Common myeloid progenitor, CD34-positive (primary cell): Measurements from ENCODE around the gene AUTS2.
A peak's percentile ranks its signal among the peaks of the same experiment; 100 is the strongest.
"Not testable (repeated sequence)": the region's sequence is repeated elsewhere in the genome, so short reads cannot be mapped to it uniquely, and the experiment has no call there.

ENCODE experiments used
- CTCF ChIA-PET: fragments of 350-600 bp; sonication (Branson Sonifier 250); formaldehyde crosslinking; loops from one replicate; lab custom pipeline; 2021; ENCODE audit warnings: antibody characterized with exemption; lab: Charles Lee
- POLR2A ChIA-PET: fragments of 350-600 bp; sonication (Branson Sonifier 250); formaldehyde crosslinking; loops from one replicate; lab custom pipeline; 2021; ENCODE audit warnings: antibody characterized with exemption; lab: Charles Lee
- DNase-seq, 3 donors: peaks; one replicate each; pipeline versions ENCODE4 v3.0.0 to v3.0.0-alpha.2; 2013
- H3K27ac ChIP-seq, 2 experiments: 1 replicate in 1 of 2; 2 replicates in 1 of 2; pipeline ENCODE4 v1.7.0; 2013; ENCODE audit warnings: inconsistent platforms in 2 of 2, low read length in 2 of 2, mild to moderate bottlenecking in 2 of 2, low read depth in 1 of 2, moderate library complexity in 1 of 2; ENCODE audit not compliant: severe bottlenecking in 2 of 2, insufficient read depth in 1 of 2, poor library complexity in 1 of 2
- H3K27me3 ChIP-seq, 5 experiments: replicated peaks in 2 of 5; 1 replicate in 3 of 5; 2 replicates in 2 of 5; pipeline versions ENCODE4 v1.6.1 to v1.7.0; 2013; ENCODE audit warnings: low read length in 4 of 5, mild to moderate bottlenecking in 2 of 5, moderate library complexity in 2 of 5, inconsistent platforms in 1 of 5; ENCODE audit not compliant: insufficient read depth in 5 of 5, control insufficient read depth in 4 of 5
- H3K36me3 ChIP-seq, 4 experiments: 1 replicate in 2 of 4; 2 replicates in 2 of 4; pipeline versions ENCODE4 v1.6.1 to v1.7.0; 2013; ENCODE audit warnings: low read length in 3 of 4, control low read depth in 1 of 4, mild to moderate bottlenecking in 1 of 4; ENCODE audit not compliant: control insufficient read depth in 4 of 4, insufficient read depth in 4 of 4
- H3K4me1 ChIP-seq, 4 experiments: 1 replicate in 3 of 4; 2 replicates in 1 of 4; pipeline versions ENCODE4 v1.6.1 to v1.7.1; 2013; ENCODE audit warnings: low read length in 3 of 4, mild to moderate bottlenecking in 3 of 4, control low read depth in 1 of 4, inconsistent platforms in 1 of 4, moderate library complexity in 1 of 4; ENCODE audit not compliant: control insufficient read depth in 4 of 4, insufficient read depth in 4 of 4; ENCODE audit errors: control extremely low read depth in 1 of 4
- H3K4me3 ChIP-seq, 7 experiments: 1 replicate in 4 of 7; 2 replicates in 3 of 7; pipeline versions ENCODE4 v1.5.1 to v1.7.0; 2013; ENCODE audit warnings: mild to moderate bottlenecking in 7 of 7, low read length in 6 of 7, moderate library complexity in 6 of 7, inconsistent platforms in 2 of 7, low read depth in 2 of 7, control low read depth in 1 of 7; ENCODE audit not compliant: insufficient read depth in 4 of 7, control insufficient read depth in 1 of 7; ENCODE audit errors: extremely low read depth in 1 of 7
- H3K9me3 ChIP-seq, 5 experiments: 1 replicate in 4 of 5; 2 replicates in 1 of 5; pipeline versions ENCODE4 v1.6.1 to v1.7.1; 2013; ENCODE audit warnings: low read length in 4 of 5, mild to moderate bottlenecking in 2 of 5, inconsistent platforms in 1 of 5, low read depth in 1 of 5, moderate library complexity in 1 of 5; ENCODE audit not compliant: control insufficient read depth in 4 of 5, insufficient read depth in 2 of 5; ENCODE audit errors: control extremely low read depth in 1 of 5
- WGBS: methylation state at CpG from one replicate; pipeline ENCODE4 v1.1.5; 2013; ENCODE audit not compliant: insufficient coverage; 5-methylcytosine and 5-hydroxymethylcytosine counted together

Gene AUTS2

DNA sequence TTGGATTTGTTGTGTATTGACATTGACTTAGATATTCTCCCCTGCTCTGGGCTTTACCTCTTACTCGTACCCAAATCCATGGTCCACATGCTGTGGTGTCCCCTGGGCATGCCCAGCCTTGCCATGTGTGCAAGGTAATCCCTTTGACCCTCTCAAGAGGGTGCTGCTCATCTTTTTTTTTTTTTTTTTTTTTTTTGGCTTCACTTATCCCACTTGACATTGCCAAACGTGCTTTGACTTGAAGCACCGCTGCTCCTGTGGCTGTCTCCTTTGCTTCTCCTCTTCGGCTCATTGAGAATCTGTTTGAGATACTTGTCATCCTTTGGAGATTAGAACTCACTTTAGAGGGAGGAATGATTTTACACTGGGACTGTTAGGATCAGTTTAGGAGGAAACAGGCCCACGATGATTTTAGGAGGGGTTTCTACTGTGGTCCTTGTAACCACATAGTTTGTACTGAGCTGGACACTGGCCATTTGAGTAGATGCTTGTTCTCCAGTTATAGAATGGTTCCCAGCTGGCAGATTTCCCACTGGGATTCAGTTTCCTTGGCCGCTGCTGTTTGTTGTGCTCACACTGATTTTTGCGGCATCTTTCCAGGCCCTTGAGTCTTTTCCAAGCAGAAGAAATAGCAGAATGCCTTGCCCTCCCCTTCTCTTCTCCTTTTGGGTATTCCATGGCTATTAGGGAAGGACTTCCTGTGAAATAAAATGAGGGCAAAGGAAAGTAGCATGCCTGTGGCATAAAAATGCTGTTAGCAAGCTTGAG, 184.8 kb downstream of the AUTS2 start:
- no peak overlapping the region for H3K27ac ChIP-seq

GRCh38 chr7:69786130-69786529, 187.9 kb downstream of the AUTS2 start:
- H3K4me3 ChIP-seq, H3K27ac ChIP-seq, DNase-seq, H3K36me3 ChIP-seq, H3K9me3 ChIP-seq, POLR2A ChIA-PET, H3K27me3 ChIP-seq: not testable (repeated sequence)
- CTCF ChIA-PET, result interaction anchor here (0.7 kb wide), 1 partner anchor 30 kb away, joined by 3 read pairs; no protein-coding TSS in a partner anchor
- peaks cover 0 to 11% (median 0%) of the 10 kb centered on the region in 4 experiments for H3K4me1 ChIP-seq
- WGBS, result 100% methylated on average over 6 of the region's 6 CpGs

More for the DNA sequence above, 184.8 kb downstream of the AUTS2 start:
- WGBS, result 97% methylated on average over 6 of the region's 7 CpGs
- peaks cover 0 to 4% (median 0%) of the 10 kb centered on the region in 4 experiments for H3K4me1 ChIP-seq
- DNase-seq, result no peak
- H3K36me3 ChIP-seq, result peaks cover 0 to 5% (median 0%) of the 10 kb centered on the region in 4 experiments
- POLR2A ChIA-PET, result no interaction called here
- no peak overlapping the region for H3K4me3 ChIP-seq
- CTCF ChIA-PET, result no interaction called here
- H3K9me3 ChIP-seq, result no peaks in the 10 kb centered on the region
- no peaks in the 10 kb centered on the region for H3K27me3 ChIP-seq

GRCh38 chr7:69786730-69787395, 188.6 kb downstream of the AUTS2 start:
- Histone ChIP-seq H3K27me3 (no peaks in the 10 kb centered on the region), H3K27ac (no peak overlapping the region), H3K9me3 (no peaks in the 10 kb centered on the region), H3K36me3 (peaks cover 0 to 5% (median 0%) of the 10 kb centered on the region in 4 experiments), H3K4me3 (no peak overlapping the region), H3K4me1 (peaks cover 0 to 11% (median 0%) of the 10 kb centered on the region in 4 experiments)
- DNase-seq, result peak in 2 of 3 donors; percentile 18 to 50
- ChIA-PET POLR2A (no interaction called here), CTCF (interaction anchor here (0.7 to 1.7 kb wide), 2 partner anchors 14 to 29 kb away, joined by 3 read pairs; no protein-coding TSS in a partner anchor)
- WGBS, result 92% methylated on average over 1 of the region's 3 CpGs

DNA sequence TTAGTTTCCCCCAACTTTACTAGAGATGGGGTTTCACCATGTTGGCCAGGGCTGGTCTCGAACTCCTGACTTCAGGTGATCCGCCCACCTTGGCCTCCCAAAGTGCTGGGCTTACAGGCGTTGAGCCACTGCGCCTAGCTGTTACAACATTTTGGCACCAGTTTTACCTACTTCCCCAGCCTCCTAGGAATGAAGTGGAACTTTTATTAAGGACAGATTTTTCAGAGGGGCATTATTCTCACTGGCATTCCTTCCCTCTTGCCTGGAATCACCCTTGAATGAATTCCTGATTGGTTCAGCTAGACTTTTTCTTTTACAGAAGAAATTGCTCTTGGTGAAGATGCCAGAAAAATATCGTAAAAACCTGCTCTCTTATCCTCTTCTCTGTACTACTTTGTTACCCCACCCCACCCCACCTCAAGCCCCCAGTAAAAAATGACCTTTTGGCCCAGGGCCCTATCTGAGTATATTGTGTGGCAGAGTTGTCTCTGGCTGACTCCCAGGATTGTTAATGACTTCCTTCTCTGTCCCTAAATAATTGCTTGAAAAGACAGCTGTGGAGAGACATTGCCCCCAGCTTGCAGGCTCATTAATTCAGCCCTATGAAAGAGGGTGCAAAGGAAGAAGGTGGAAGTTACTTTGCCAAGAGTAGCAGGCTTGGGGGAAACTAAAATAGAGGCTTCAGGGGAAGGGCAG, 189.6 kb downstream of the AUTS2 start:
- POLR2A ChIA-PET, result no interaction called here
- Histone ChIP-seq H3K9me3 (no peaks in the 10 kb centered on the region), H3K36me3 (peaks cover 0 to 5% (median 0%) of the 10 kb centered on the region in 4 experiments), H3K4me1 (peaks cover 0 to 11% (median 0%) of the 10 kb centered on the region in 4 experiments), H3K27me3 (no peaks in the 10 kb centered on the region), H3K4me3 (no peak overlapping the region), H3K27ac (no peak overlapping the region)
- peak in 2 of 3 donors; percentile 19 to 36 for DNase-seq
- WGBS, result 96% methylated on average over 4 of the region's 5 CpGs
- CTCF ChIA-PET, result interaction anchor here (1.7 kb wide), 1 partner anchor 15 kb away, joined by 3 read pairs; no protein-coding TSS in a partner anchor

DNA sequence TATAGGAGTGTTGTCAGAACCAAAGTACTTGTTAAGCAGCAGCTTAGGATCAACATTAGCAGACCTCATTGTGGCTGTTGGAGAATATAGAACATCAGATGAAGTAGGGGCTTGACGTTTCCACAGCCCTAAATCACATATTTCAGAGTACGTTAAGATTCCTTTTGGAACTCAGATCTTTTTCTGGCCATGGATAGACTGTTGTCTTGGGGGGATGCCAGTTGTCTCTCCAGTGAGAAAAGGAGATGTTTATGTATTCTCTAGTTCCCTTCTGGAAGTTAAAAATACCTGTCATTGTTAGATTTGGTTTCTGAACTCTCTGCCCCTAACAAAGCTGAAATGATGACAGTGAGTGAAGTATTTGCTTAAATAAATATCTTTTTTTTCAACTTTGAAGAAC, 191.3 kb downstream of the AUTS2 start:
- H3K9me3 ChIP-seq, result no peaks in the 10 kb centered on the region
- ChIA-PET POLR2A (no interaction called here), CTCF (interaction anchor here (0.6 to 1.6 kb wide), 2 partner anchors 10 to 17 kb away, joined by 5 to 6 read pairs; no protein-coding TSS in a partner anchor)
- no peak overlapping the region for H3K4me3 ChIP-seq
- no peak for DNase-seq
- H3K36me3 ChIP-seq, result no peaks in the 10 kb centered on the region
- H3K4me1 ChIP-seq, result peaks cover 0 to 11% (median 0%) of the 10 kb centered on the region in 4 experiments
- H3K27me3 ChIP-seq, result no peaks in the 10 kb centered on the region
- no CpG with 5 or more reads among the region's 2 CpGs for WGBS
- no peak overlapping the region for H3K27ac ChIP-seq

GRCh38 chr7:69790977-69791724, 192.9 kb downstream of the AUTS2 start:
- Histone ChIP-seq H3K4me3 (no peak overlapping the region), H3K27me3 (no peaks in the 10 kb centered on the region), H3K4me1 (peaks cover 0 to 11% (median 0%) of the 10 kb centered on the region in 4 experiments), H3K36me3 (no peaks in the 10 kb centered on the region), H3K9me3 (no peaks in the 10 kb centered on the region), H3K27ac (no peak overlapping the region)
- POLR2A ChIA-PET, result no interaction called here
- CTCF ChIA-PET, result no interaction called here
- no peak for DNase-seq
- WGBS, result 94% methylated on average over 5 of the region's 7 CpGs
